Kidney (tissue), 14 donors: Measurements from ENCODE around the gene CDR2L. TPM values are rescaled to one million over a fixed set of nuclear protein-coding genes. Genes with fewer than 3 reads are reported as not detected.
"Not testable (repeated sequence)": the region's sequence is repeated elsewhere in the genome, so short reads cannot be mapped to it uniquely, and the experiment has no call there.

Experiments used
- DNase-seq, 5 donors: peaks; one replicate each; pipeline ENCODE4 v3.0.0-alpha.2; 2013 to 2020
- FAIRE-seq: peaks from 2 replicates; lab custom pipeline; 2012; peaks lifted over from hg19 to GRCh38; lab: Jason Lieb, UNC
- H3K27ac ChIP-seq, 2 donors: one replicate each; pipeline ENCODE4 v1.7.0; 2013; ENCODE audit warnings: low read depth in 2 of 2, low read length in 2 of 2, inconsistent platforms in 1 of 2
- H3K27me3 ChIP-seq: one replicate; pipeline ENCODE4 v1.7.1; 2013; ENCODE audit warnings: low read length, inconsistent platforms; ENCODE audit not compliant: control insufficient read depth, insufficient read depth
- H3K36me3 ChIP-seq, 3 donors: one replicate each; pipeline versions ENCODE4 v1.7.0 to v1.7.1; 2013; ENCODE audit warnings: low read length in 3 of 3, control low read depth in 1 of 3, inconsistent platforms in 1 of 3; ENCODE audit not compliant: insufficient read depth in 3 of 3, control insufficient read depth in 2 of 3
- H3K4me1 ChIP-seq, 3 donors: one replicate each; pipeline versions ENCODE4 v1.7.0 to v1.7.1; 2013; ENCODE audit warnings: low read length in 3 of 3, inconsistent platforms in 1 of 3, low read depth in 1 of 3; ENCODE audit not compliant: control insufficient read depth in 2 of 3, insufficient read depth in 2 of 3
- H3K4me3 ChIP-seq, 3 donors: one replicate each; pipeline versions ENCODE4 v1.7.0 to v1.8.1; 2013; ENCODE audit warnings: low read length in 3 of 3, control low read depth in 1 of 3, inconsistent platforms in 1 of 3
- H3K9ac ChIP-seq, 3 donors: one replicate each; pipeline versions ENCODE4 v1.7.0 to v1.7.1; 2013; ENCODE audit warnings: low read length in 3 of 3, control low read depth in 1 of 3, inconsistent platforms in 1 of 3
- H3K9me3 ChIP-seq, 3 donors: one replicate each; pipeline versions ENCODE4 v1.7.0 to v1.7.1; 2013; ENCODE audit warnings: low read length in 3 of 3, control low read depth in 1 of 3, inconsistent platforms in 1 of 3; ENCODE audit not compliant: control insufficient read depth in 2 of 3, insufficient read depth in 1 of 3
- intact Hi-C: fragments of 100-400 bp; cut with DNase I; formaldehyde crosslinking; loops from one replicate; pipeline ENCODE4 v1.11.1; 2022
- polyA plus RNA-seq: library from polyadenylated mRNA; stranded (reverse); fragments of 350-450 nt; fragmentation: Illumina TruSeq; extraction: RNeasy Lipid Tissue Mini Kit (QIAGEN cat#74804); gene quantifications from one replicate; pipeline ENCODE4 v1.2.3, GENCODE V29; 2014; ENCODE audit warnings: low read depth, low replicate concordance; ENCODE audit not compliant: insufficient read depth
- total RNA-seq: library from RNA; stranded (reverse); fragmentation: NEBNext Ultra II Directional; extraction: Animal tissue kit (Norgen Biotek cat#: 25700); gene quantifications from one replicate; pipeline ENCODE4 v1.2.1, GENCODE V29; 2021
- TF ChIP-seq, protein P1 (sequence below): IDR thresholded peaks from 3 replicates; pipeline ENCODE4 v1.5.1; 2012; ENCODE audit warnings: mild to moderate bottlenecking, moderate library complexity, borderline replicate concordance; ENCODE audit not compliant: insufficient read depth; ENCODE audit errors: extremely low read depth
- donor health status: control.
- donor health status: control.
- donor health status: control.
- donor health status: control.
- donor health status: control.
- donor health status: DM: yes; HTN: yes; CAD: no.
- donor health status: Normal renal cell carcinoma (clear cell type).

The CDR2L gene
- total and polyA plus RNA-seq, 2 donors from 2014 or later: 12.5 to 29.3 TPM

DNA sequence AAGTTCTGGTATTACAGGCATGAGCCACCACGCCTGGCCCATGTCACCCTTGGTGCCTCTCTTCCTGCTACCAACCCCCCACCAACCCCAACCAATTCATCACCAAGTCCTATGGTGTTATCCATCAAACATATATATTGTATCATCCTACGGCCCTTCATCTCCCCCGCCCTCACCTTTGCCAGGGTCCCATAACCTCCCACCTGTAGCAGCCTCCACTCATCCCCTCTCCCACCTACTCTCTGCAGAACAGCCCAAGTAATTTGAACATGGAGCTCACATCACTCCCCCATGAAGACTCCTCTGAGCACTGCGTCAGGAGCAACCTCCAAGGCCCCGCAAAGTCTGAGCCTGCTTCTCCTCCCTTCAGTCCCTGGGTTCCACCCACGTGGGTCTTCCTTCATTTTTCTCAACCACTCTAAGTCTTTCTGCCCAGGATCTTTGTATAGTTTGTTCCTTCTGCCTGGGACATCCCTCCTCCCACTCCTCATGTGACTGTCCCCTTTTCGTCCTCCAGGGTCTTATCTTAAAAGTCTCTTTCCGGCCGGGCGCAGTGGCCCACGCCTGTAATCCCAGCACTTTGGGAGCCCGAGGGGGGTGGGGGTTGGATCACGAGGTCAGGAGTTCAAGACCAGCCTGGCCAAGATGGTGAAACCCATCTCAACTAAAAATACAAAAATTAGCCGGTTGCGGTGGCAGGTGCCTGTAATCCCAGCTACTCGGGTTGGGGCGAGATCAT is 7.9 kb upstream of the CDR2L start:
- Histone ChIP-seq H3K27ac (no peak overlapping the region), H3K4me3 (no peak overlapping the region), H3K9ac (no peak overlapping the region), H3K4me1 (peaks cover 0 to 5% (median 5%) of the 10 kb centered on the region in 3 donors), H3K27me3 (no peaks in the 10 kb centered on the region), H3K36me3 (no peaks in the 10 kb centered on the region), H3K9me3 (no peaks in the 10 kb centered on the region)
- TF ChIP-seq, protein P1, sequence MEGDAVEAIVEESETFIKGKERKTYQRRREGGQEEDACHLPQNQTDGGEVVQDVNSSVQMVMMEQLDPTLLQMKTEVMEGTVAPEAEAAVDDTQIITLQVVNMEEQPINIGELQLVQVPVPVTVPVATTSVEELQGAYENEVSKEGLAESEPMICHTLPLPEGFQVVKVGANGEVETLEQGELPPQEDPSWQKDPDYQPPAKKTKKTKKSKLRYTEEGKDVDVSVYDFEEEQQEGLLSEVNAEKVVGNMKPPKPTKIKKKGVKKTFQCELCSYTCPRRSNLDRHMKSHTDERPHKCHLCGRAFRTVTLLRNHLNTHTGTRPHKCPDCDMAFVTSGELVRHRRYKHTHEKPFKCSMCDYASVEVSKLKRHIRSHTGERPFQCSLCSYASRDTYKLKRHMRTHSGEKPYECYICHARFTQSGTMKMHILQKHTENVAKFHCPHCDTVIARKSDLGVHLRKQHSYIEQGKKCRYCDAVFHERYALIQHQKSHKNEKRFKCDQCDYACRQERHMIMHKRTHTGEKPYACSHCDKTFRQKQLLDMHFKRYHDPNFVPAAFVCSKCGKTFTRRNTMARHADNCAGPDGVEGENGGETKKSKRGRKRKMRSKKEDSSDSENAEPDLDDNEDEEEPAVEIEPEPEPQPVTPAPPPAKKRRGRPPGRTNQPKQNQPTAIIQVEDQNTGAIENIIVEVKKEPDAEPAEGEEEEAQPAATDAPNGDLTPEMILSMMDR: no peak
- no peak for DNase-seq
- FAIRE-seq: no peak
- intact Hi-C loops: no loop called here

DNA sequence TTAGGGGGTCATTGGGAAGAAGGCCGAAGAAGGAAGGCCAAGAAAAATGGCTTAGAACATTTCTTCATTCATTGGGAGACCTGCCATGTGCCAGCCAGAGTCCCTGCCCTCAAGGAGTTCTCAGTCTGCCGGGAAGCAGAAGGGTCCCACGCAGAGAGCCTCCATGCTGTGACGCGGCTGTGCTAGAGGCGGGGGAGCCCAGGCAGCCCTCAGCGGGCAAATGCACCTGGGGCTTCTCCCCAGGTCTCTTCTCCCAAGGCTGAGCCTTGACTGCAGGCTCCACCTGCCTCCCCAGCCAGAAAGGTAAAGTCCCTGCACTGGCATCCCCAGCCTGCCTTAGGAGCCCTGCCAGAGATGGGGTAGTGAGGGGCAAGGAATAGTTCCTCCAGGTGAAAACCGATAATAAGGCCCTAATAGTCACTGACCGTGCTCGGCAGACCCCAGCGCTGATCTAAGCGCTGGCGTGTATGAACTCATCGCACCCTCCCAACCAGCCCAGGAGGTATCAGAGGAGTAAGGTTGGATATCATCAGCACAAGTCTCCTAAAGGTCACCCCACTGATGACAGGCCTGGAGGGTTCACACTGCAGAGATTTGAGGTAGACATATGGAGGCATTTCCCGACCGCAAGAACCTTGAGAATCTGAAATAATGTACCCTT is 6.0 kb upstream of the CDR2L start:
- Histone ChIP-seq H3K27me3 (no peaks in the 10 kb centered on the region), H3K9ac (peak overlapping the region; percentile 63 to 78 (median 74)), H3K27ac (peak overlapping the region; percentile 64 to 85), H3K4me1 (peaks cover 0 to 5% (median 5%) of the 10 kb centered on the region in 3 donors), H3K9me3 (no peaks in the 10 kb centered on the region), H3K4me3 (peak overlapping the region; percentile 54 to 84 (median 74)), H3K36me3 (no peaks in the 10 kb centered on the region)
- no peak for FAIRE-seq
- TF ChIP-seq, protein P1: no peak
- no peak for DNase-seq
- intact Hi-C loops: no loop called here

DNA sequence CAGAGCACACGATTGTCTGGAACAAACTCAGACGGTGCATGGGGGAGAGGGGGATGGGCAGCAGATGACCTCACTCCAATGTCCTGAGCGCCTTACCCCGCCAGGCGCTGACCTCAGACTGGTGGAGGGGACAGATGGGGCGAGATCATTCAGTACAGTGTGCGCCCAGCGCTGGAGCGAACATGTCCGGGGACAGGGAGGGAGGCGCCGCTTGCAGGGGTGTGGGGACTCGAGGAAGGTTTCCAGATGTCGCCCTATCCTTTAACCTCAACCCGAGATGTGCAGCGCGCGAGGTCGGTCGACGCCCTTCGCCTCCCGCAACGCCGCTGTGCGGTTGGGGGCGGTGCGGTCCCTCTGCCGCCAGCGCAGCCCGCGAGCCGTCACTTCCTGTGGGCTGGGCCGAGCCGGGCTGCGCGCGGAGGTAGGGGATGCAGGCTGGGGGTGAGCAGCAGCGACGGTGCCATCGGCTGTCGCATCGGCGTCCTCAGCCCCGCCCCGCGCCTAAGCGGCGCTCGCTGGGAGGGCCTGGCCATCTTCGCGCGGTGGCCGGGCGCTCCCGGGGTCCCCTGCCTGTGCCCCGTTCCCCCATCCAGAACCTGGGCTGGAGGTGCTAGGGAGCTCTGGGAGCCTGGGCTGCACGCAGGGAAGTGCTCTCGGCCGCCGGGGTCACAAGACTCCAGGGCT is 5.3 kb upstream of the CDR2L start:
- Histone ChIP-seq H3K27me3 (no peaks in the 10 kb centered on the region), H3K36me3 (no peaks in the 10 kb centered on the region), H3K9ac (peak overlapping the region; percentile 63 to 78 (median 74)), H3K27ac (peak overlapping the region; percentile 64 to 85), H3K9me3 (no peaks in the 10 kb centered on the region), H3K4me1 (peaks cover 0 to 8% (median 5%) of the 10 kb centered on the region in 3 donors), H3K4me3 (peak overlapping the region; percentile 54 to 84 (median 74))
- TF ChIP-seq, protein P1: no peak
- peak; percentile 85 to 91 (median 89) for DNase-seq
- no peak for FAIRE-seq
- intact Hi-C loops: no loop called here

GRCh38 chr17:74982663-74983313 is 4.6 kb upstream of the CDR2L start:
- Histone ChIP-seq H3K9ac (peak overlapping the region; percentile 14 to 74 (median 23)), H3K27ac (peak overlapping the region; percentile 64 to 85), H3K4me3 (peak overlapping the region; percentile 54 to 84 (median 74))
- H3K9me3 ChIP-seq, FAIRE-seq, H3K4me1 ChIP-seq, H3K36me3 ChIP-seq, intact Hi-C loops, H3K27me3 ChIP-seq: not testable (repeated sequence)
- DNase-seq: peak in 1 of 5 donors; percentile 29
